CD1c-positive myeloid dendritic cell (primary cell): ENCODE data around the gene DIAPH3.

Source experiments
- DNase-seq: peaks from one replicate; pipeline ENCODE4 v3.0.0-alpha.2; 2016; ENCODE audit errors: extremely low spot score

DIAPH3 gene

GRCh38 chr13:59867867-59868266 is 295.9 kb downstream of the DIAPH3 start:
- DNase-seq, result no peak

GRCh38 chr13:59865398-59865797 is 298.3 kb downstream of the DIAPH3 start:
- DNase-seq, result no peak

- DNase-seq, result no peak
These were observed 300.1 kb downstream of the DIAPH3 start for GRCh38 chr13:59863621-59864020.

GRCh38 chr13:59861676-59862075 is 302.1 kb downstream of the DIAPH3 start:
- no peak for DNase-seq

DNA sequence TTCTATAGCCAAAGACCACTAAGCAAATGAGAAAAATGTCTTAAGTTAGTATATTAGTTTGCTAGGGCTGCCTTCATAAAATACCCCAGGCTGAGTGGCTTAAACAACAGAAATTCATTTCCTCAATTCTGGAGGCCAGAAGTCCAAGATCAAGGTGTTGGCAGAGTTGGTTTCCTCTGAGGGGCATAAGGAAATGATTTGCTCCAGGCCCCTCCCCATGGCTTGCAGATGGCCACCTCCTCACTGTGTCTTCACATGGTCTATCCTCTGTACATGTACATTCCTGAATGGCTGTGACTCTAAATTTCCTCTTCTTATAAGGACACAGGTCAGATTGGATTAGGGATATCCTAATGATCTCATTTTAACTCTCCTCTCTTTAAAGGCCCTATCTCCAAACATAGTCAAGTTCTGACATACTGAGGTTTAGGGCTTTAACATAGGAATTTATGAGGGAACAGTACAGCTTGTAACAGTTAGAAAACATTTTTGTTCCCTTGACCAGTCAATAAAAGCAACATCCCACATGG is 307.4 kb downstream of the DIAPH3 start:
- no peak for DNase-seq

GRCh38 chr13:59846845-59847620 is 316.7 kb downstream of the DIAPH3 start:
- no peak for DNase-seq

DNA sequence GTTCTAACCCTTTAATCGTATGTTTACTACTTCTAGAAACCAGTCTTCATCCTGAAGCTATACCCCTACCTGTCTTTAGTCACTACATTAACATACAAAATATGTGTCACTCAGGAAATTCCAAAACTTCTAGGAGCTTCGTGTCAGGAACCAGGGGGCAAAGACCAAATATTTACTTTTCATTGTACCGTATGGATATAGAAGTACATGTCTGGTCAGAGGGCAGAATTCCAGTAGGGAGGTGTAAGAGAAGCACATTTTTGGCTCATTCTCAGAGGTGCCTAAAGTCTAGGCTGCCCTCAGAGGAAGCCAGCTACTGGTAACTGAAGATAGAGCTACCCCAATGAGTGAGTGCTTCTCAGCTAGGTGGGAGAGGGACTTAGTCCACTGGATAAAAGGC is 320.7 kb downstream of the DIAPH3 start:
- DNase-seq, result no peak

DNA sequence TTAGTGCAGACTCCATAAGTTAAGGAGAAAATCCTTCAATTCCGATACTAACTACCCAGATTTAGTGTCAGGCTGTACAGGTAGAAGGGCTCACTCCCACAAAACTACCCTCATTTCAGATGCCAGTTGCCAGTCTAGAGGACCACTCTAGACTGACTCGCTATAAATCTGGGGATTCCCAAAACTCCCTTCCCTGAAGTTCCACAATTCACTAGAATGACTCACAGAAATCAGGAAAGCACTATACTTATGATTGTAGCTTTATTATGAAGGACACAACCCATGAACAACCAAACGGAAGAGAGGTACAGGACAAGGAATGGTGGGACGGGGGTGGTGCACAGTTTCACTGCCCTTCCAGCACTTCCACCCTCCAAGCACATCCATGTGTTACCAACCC is 321.2 kb downstream of the DIAPH3 start:
- DNase-seq, result no peak

GRCh38 chr13:59839186-59839585 is 324.5 kb downstream of the DIAPH3 start:
- no peak for DNase-seq

- DNase-seq, result no peak
These were observed 326.6 kb downstream of the DIAPH3 start for GRCh38 chr13:59837101-59837500.

- no peak for DNase-seq
These were observed 328.2 kb downstream of the DIAPH3 start for GRCh38 chr13:59835569-59835968.

GRCh38 chr13:59834801-59835200 is 328.9 kb downstream of the DIAPH3 start:
- DNase-seq, result no peak

- DNase-seq, result no peak
These were observed 334.0 kb downstream of the DIAPH3 start for GRCh38 chr13:59829690-59830089.

DNA sequence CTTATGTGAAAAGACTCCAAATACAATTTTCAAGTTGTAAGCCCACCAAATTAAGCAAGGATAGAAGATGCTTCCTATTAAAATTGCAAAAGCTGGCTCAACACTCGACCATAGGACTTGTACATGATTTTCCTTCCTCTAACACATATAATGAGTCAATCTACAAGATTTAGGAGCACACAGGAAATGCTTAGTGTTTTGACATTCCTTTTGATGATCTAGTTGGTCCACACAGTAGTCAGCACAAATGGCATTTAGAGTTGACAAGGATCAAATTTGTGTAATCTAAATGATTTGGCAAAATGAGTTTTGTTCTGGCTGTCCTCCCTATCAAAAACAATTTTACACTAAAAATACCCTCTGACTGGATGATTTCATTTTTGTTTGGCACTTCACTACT is 340.2 kb downstream of the DIAPH3 start:
- no peak for DNase-seq

- no peak for DNase-seq
These were observed 354.2 kb downstream of the DIAPH3 start for GRCh38 chr13:59809564-59809963.

GRCh38 chr13:59806801-59807200 is 356.9 kb downstream of the DIAPH3 start:
- no peak for DNase-seq

GRCh38 chr13:59801107-59801880 is 362.4 kb downstream of the DIAPH3 start:
- no peak for DNase-seq

DNA sequence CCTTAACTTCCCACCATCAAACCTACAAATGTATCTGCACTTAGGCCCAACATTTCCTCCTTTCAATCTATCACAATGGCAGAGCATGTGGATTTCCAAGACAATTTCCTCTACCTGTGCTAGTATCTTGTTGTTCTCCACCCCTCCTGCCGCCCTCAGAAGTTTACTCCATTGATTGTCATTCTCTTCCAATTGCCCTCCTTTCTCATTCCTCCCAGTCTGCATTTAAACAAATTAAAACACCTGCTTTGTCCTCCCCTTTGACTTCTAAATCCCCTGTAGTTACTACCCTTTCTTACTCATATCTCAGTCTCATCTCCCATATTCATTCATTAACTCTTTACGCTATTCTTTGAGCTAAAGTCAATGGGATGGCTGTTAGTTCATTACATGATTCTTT is 370.6 kb downstream of the DIAPH3 start:
- no peak for DNase-seq

GRCh38 chr13:59790626-59791025 is 373.1 kb downstream of the DIAPH3 start:
- no peak for DNase-seq

- DNase-seq, result no peak
These were observed 374.2 kb downstream of the DIAPH3 start for GRCh38 chr13:59789558-59789957.

- DNase-seq, result no peak
These were observed 376.0 kb downstream of the DIAPH3 start for GRCh38 chr13:59787679-59788078.

- no peak for DNase-seq
These were observed 381.0 kb downstream of the DIAPH3 start for GRCh38 chr13:59782696-59783095.

- DNase-seq, result no peak
These were observed 383.7 kb downstream of the DIAPH3 start for GRCh38 chr13:59780058-59780457.
